Vagina (tissue), 2 donors: ENCODE measurements around the gene ITIH5. TPM values are rescaled to one million over a fixed set of nuclear protein-coding genes. Genes with fewer than 3 reads are reported as not detected.

Source experiments
- DNase-seq, 2 donors: peaks; one replicate each; pipeline ENCODE4 v3.0.0-alpha.2; 2017; ENCODE audit errors: extremely low spot score in 2 of 2
- H3K27ac ChIP-seq: fragments of 200-600 bp; sonication (generic); one replicate; pipeline ENCODE4 v1.5.1; 2019
- H3K27me3 ChIP-seq: fragments of 200-600 bp; sonication (generic); one replicate; pipeline ENCODE4 v1.5.1; 2019
- H3K36me3 ChIP-seq, 2 donors: fragments of 200-600 bp; sonication (generic); one replicate each; pipeline ENCODE4 v1.5.1; 2017 to 2019
- H3K4me1 ChIP-seq: fragments of 200-600 bp; sonication (generic); one replicate; pipeline ENCODE4 v1.5.1; 2019
- H3K4me3 ChIP-seq, 2 donors: fragments of 200-600 bp; sonication (generic); 1 replicate in 1 of 2; 2 replicates in 1 of 2; pipeline ENCODE4 v1.5.1; 2016 to 2019
- H3K9me3 ChIP-seq: fragments of 200-600 bp; sonication (generic); one replicate; pipeline ENCODE4 v1.5.1; 2019
- CTCF ChIP-seq, 3 experiments: fragments of 450-650 bp in 2 of 3; fragments of 200-600 bp in 1 of 3; sonication (generic) in 1 of 3; IDR thresholded peaks; one replicate each; pipeline ENCODE4 v1.5.1; 2017 to 2019; ENCODE audit warnings: antibody characterized with exemption in 3 of 3, mild to moderate bottlenecking in 2 of 3, moderate library complexity in 2 of 3
- POLR2A ChIP-seq, 2 donors: fragments of 450-650 bp; IDR thresholded peaks; one replicate each; pipeline ENCODE4 v1.6.1; 2017; ENCODE audit warnings: antibody characterized with exemption in 2 of 2, mild to moderate bottlenecking in 2 of 2, moderate library complexity in 2 of 2
- POLR2AphosphoS5 ChIP-seq, 2 donors: sonication (generic); formaldehyde crosslinking; IDR thresholded peaks; one replicate each; pipeline ENCODE4 v1.9.0; 2017; ENCODE audit warnings: antibody characterized with exemption in 2 of 2, mild to moderate bottlenecking in 2 of 2, low read depth in 1 of 2; ENCODE audit not compliant: insufficient read depth in 1 of 2
- intact Hi-C: fragments of 100-400 bp; cut with DNase I; formaldehyde crosslinking; loops from one replicate; pipeline ENCODE4 v1.15.1; 2023
- total RNA-seq: library from RNA; depleted of rRNA; stranded (reverse); fragments of >200 nt; gene quantifications from one replicate; pipeline ENCODE4 v1.2.3, GENCODE V29; 2016

The ITIH5 gene
- total RNA-seq, 1 donor from 2014 or later: 20.4 TPM

GRCh38 chr10:7526017-7526400 is 140.8 kb downstream of the ITIH5 start:
- Histone ChIP-seq H3K9me3 (no peaks in the 10 kb centered on the region), H3K27ac (no peak overlapping the region), H3K4me1 (no peaks in the 10 kb centered on the region), H3K27me3 (no peaks in the 10 kb centered on the region), H3K4me3 (no peak overlapping the region), H3K36me3 (no peaks in the 10 kb centered on the region)
- TF ChIP-seq POLR2AphosphoS5 (IDR thresholded peaks at IDR 0.05; ENCODE audit: insufficient read depth in 1 of 2, low read depth in 1 of 2) (no peak), POLR2A (IDR thresholded peaks at IDR 0.05) (no peak), CTCF (IDR thresholded peaks at IDR 0.05) (no peak)
- intact Hi-C loops: no loop called here
- DNase-seq: no peak

GRCh38 chr10:7525314-7526016 is 141.3 kb downstream of the ITIH5 start:
- Histone ChIP-seq H3K9me3 (no peaks in the 10 kb centered on the region), H3K27me3 (no peaks in the 10 kb centered on the region), H3K4me1 (no peaks in the 10 kb centered on the region), H3K36me3 (no peaks in the 10 kb centered on the region), H3K27ac (no peak overlapping the region), H3K4me3 (no peak overlapping the region)
- DNase-seq: no peak
- intact Hi-C loops: loop anchor here (2.0 kb wide), 1 partner anchor 161 kb away; no protein-coding TSS in a partner anchor
- TF ChIP-seq CTCF (IDR thresholded peaks at IDR 0.05) (peak; percentile 67 to 85 (median 68)), POLR2AphosphoS5 (IDR thresholded peaks at IDR 0.05; ENCODE audit: insufficient read depth in 1 of 2, low read depth in 1 of 2) (no peak)

GRCh38 chr10:7523656-7524055 is 143.1 kb downstream of the ITIH5 start:
- no peaks in the 10 kb centered on the region for H3K4me1 ChIP-seq
- TF ChIP-seq CTCF (IDR thresholded peaks at IDR 0.05): no peak
- no peak for TF ChIP-seq POLR2A (IDR thresholded peaks at IDR 0.05)
- no peak for TF ChIP-seq POLR2AphosphoS5 (IDR thresholded peaks at IDR 0.05; ENCODE audit: insufficient read depth in 1 of 2, low read depth in 1 of 2)
- H3K27me3 ChIP-seq: no peaks in the 10 kb centered on the region
- H3K36me3 ChIP-seq: no peaks in the 10 kb centered on the region
- H3K9me3 ChIP-seq: no peaks in the 10 kb centered on the region
- no peak for DNase-seq
- H3K27ac ChIP-seq: no peak overlapping the region
- no peak overlapping the region for H3K4me3 ChIP-seq
- intact Hi-C loops: loop anchor here (2.0 kb wide), 1 partner anchor 163 kb away; no protein-coding TSS in a partner anchor

DNA sequence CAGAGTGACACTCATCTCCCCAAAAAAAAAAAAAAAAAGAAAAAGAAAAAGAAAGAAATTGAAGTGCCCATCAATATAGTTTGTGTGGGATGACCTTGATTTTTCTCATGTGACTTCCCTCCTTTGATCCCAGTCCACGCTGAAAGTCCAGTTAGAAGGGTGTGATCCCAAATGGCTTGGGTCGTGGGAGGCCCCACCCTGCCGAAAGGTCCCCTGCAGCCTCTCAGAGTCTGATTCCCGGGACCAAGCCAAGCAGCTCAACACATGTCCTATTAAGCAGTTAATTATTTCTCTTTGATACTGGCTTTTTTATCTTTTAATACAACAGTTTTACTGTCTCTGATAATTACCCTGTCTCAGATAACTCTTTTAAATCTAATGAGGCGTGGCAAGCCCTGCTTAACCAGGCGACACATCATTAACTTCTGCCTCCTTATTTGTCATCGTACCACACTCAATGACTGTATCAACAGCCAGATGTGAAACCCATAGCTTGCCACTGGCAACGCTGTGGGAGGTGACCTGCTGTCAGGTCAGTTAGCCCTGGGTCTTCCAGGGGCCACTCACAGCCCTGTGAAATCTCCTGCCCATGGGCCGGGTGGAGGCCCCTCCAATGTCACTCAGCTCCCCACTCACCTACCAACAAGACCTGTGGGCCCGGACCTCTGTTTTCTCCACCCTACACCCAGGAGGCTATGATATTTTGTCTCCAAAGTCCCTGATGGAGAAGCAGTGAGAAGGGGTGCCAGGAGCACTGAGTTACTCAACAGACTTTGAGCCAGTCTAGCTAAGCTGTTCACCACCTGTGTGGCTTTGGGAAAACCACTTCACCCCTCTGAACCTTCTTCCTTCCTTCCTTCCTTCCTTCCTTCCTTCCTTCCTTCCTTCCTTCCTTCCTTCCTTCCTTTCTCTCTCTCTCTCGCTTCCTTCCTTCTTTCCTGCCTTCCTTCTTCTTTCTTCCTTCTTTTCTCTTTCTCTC is 146.0 kb downstream of the ITIH5 start:
- TF ChIP-seq POLR2A (IDR thresholded peaks at IDR 0.05) (no peak), CTCF (IDR thresholded peaks at IDR 0.05) (no peak)
- H3K9me3 ChIP-seq: no peaks in the 10 kb centered on the region
- H3K27me3 ChIP-seq: no peaks in the 10 kb centered on the region
- H3K27ac ChIP-seq: no peak overlapping the region
- no peak for DNase-seq
- no peak overlapping the region for H3K4me3 ChIP-seq
- intact Hi-C loops: no loop called here
- H3K4me1 ChIP-seq: no peaks in the 10 kb centered on the region
- no peaks in the 10 kb centered on the region for H3K36me3 ChIP-seq
